GM21447 (cell line): ENCODE data around the gene EIF3K.
"Not testable (repeated sequence)": the region's sequence is repeated elsewhere in the genome, so short reads cannot be mapped to it uniquely, and the experiment has no call there.

Source experiments
- ATAC-seq: cut with Tn5 transposase; IDR thresholded peaks from one replicate; pipeline ENCODE4 v1.9.1; 2021; ENCODE audit not compliant: unreplicated experiment

The EIF3K gene

GRCh38 chr19:38618590-38619360 is at the start of gene EIF3K:
Gene EIF3K (plus strand): TSS chr19:38619188. CDS start chr19:38619269, 81 bp downstream.
- peak; percentile 45 for ATAC-seq

- no peak for ATAC-seq
These were observed 49.5 kb upstream of the EIF3K start for GRCh38 chr19:38569368-38569983.

GRCh38 chr19:38571682-38572081 is 47.3 kb upstream of the EIF3K start:
- ATAC-seq: no peak

GRCh38 chr19:38577826-38578225 is 41.2 kb upstream of the EIF3K start:
- ATAC-seq: no peak

- not testable (repeated sequence) for ATAC-seq
These were observed 39.7 kb upstream of the EIF3K start for GRCh38 chr19:38579304-38579703.

GRCh38 chr19:38580080-38580479 is 38.9 kb upstream of the EIF3K start:
- ATAC-seq: no peak

- ATAC-seq: peak; percentile 80
These were observed 35.6 kb upstream of the EIF3K start for GRCh38 chr19:38583219-38583984.

GRCh38 chr19:38583985-38584305 is 35.0 kb upstream of the EIF3K start:
- ATAC-seq: no peak

GRCh38 chr19:38587562-38587961 is 31.4 kb upstream of the EIF3K start:
- no peak for ATAC-seq

- ATAC-seq: no peak
These were observed 30.9 kb upstream of the EIF3K start for GRCh38 chr19:38588041-38588440.

- no peak for ATAC-seq
These were observed 26.0 kb upstream of the EIF3K start for GRCh38 chr19:38592940-38593339.

GRCh38 chr19:38596057-38596981 is 22.7 kb upstream of the EIF3K start:
- no peak for ATAC-seq

- no peak for ATAC-seq
These were observed 21.9 kb upstream of the EIF3K start for GRCh38 chr19:38597075-38597474.

- no peak for ATAC-seq
These were observed 19.3 kb upstream of the EIF3K start for GRCh38 chr19:38599722-38600121.

- ATAC-seq: not testable (repeated sequence)
These were observed 16.1 kb upstream of the EIF3K start for GRCh38 chr19:38602856-38603255.

GRCh38 chr19:38606131-38606530 is 12.9 kb upstream of the EIF3K start:
- no peak for ATAC-seq

GRCh38 chr19:38614289-38614688 is 4.7 kb upstream of the EIF3K start:
- ATAC-seq: no peak

GRCh38 chr19:38615007-38615581 is 3.9 kb upstream of the EIF3K start:
- ATAC-seq: no peak

- ATAC-seq: no peak
These were observed 2.7 kb upstream of the EIF3K start for GRCh38 chr19:38616265-38616664.

GRCh38 chr19:38617283-38617763 is 1.7 kb upstream of the EIF3K start:
- ATAC-seq: no peak
